K562 (cell line): Measurements from ENCODE around the gene KCNH8. TPM values are rescaled to one million over a fixed set of nuclear protein-coding genes. Genes with fewer than 3 reads are reported as not detected.

Experiments
- ATAC-seq: fragments of 200-7000 bp; cut with Tn5 transposase; 3 replicates; pipeline ENCODE4 v1.9.1; 2020; ENCODE audit warnings: moderate library complexity
- BruUV-seq: library from RNA; stranded (reverse); fragments of 400-500 nt; replicated peaks from 2 replicates; lab custom pipeline; 2021; lab: Mats Ljungman, UMichigan
- CTCF ChIA-PET: fragments of 300-600 bp; formaldehyde crosslinking; extraction: SDS; loops from one replicate; lab custom pipeline; 2021; ENCODE audit warnings: low intra/inter-chr PET ratio; lab: Yijun Ruan, JAX
- POLR2A ChIA-PET: fragments of 300-600, 350-650 bp; sonication (Branson Sonifier 250); formaldehyde crosslinking; extraction: SDS; loops from one replicate; lab custom pipeline; 2021; ENCODE audit warnings: antibody characterized with exemption, inconsistent platforms; lab: Yijun Ruan, JAX
- DNase-seq, 4 experiments: peaks; one replicate each; pipeline versions ENCODE4 v3.0.0 to v3.0.0-alpha.2; 2011 to 2018; ENCODE audit warnings: low spot score in 3 of 4, mixed read lengths in 3 of 4; ENCODE audit errors: extremely low read depth in 1 of 4
- FAIRE-seq: peaks from 2 replicates; lab custom pipeline; 2011; peaks lifted over from hg19 to GRCh38; lab: Jason Lieb, UNC
- H2AFZ ChIP-seq: 2 replicates; pipeline ENCODE4 v1.6.0; 2011; ENCODE audit warnings: low read depth, low read length, control low read depth, inconsistent platforms
- H3K27ac ChIP-seq: fragments of 200-600 bp; 3 replicates; pipeline ENCODE4 v1.8.0; 2011; ENCODE audit warnings: low read depth, mild to moderate bottlenecking, control low read depth, inconsistent platforms, low read length, moderate library complexity, mixed read lengths; ENCODE audit errors: extremely low read depth
- H3K27me3 ChIP-seq, 2 experiments: fragments of 300-600 bp in 1 of 2; 2 replicates in 1 of 2; 3 replicates in 1 of 2; pipeline versions ENCODE4 v1.6.0 to v1.8.0; 2011; ENCODE audit warnings: inconsistent platforms in 2 of 2, low read length in 2 of 2, mild to moderate bottlenecking in 1 of 2, mixed read lengths in 1 of 2, moderate library complexity in 1 of 2; ENCODE audit not compliant: control insufficient read depth in 2 of 2, insufficient read depth in 2 of 2
- H3K36me3 ChIP-seq: fragments of 300-600 bp; 3 replicates; pipeline ENCODE4 v1.8.0; 2011; ENCODE audit warnings: mild to moderate bottlenecking, low read length, inconsistent platforms; ENCODE audit not compliant: control insufficient read depth, insufficient read depth
- H3K4me1 ChIP-seq, 2 experiments: fragments of 200-600 bp in 1 of 2; replicated peaks in 1 of 2; 2 replicates in 1 of 2; 3 replicates in 1 of 2; pipeline versions ENCODE4 v1.5.1 to v1.8.0; 2011; ENCODE audit warnings: inconsistent platforms in 2 of 2, low read length in 2 of 2, mild to moderate bottlenecking in 1 of 2, mixed read lengths in 1 of 2, moderate library complexity in 1 of 2; ENCODE audit not compliant: control insufficient read depth in 2 of 2, insufficient read depth in 2 of 2
- H3K4me2 ChIP-seq: 2 replicates; pipeline ENCODE4 v1.6.1; 2011; ENCODE audit warnings: low read length, control low read depth, inconsistent platforms, mixed read lengths; ENCODE audit not compliant: insufficient read depth
- H3K4me3 ChIP-seq: fragments of 200-600 bp; sonication (generic), shearing (Covaris generic); 2 replicates; pipeline ENCODE4 v1.5.1; 2016; ENCODE audit warnings: control low read depth, inconsistent platforms
- H3K79me2 ChIP-seq: fragments of 200-600 bp; 3 replicates; pipeline ENCODE4 v1.8.0; 2011; ENCODE audit warnings: low read length, inconsistent platforms; ENCODE audit not compliant: control insufficient read depth, insufficient read depth
- H3K9ac ChIP-seq, 2 experiments: 2 replicates each; pipeline versions ENCODE4 v1.6.0 to v1.6.1; 2011; ENCODE audit warnings: low read depth in 2 of 2, low read length in 2 of 2, control low read depth in 1 of 2, inconsistent platforms in 1 of 2, mild to moderate bottlenecking in 1 of 2, mixed read lengths in 1 of 2; ENCODE audit not compliant: insufficient read depth in 1 of 2
- H3K9me1 ChIP-seq: one replicate; pipeline ENCODE4 v1.6.0; 2011; ENCODE audit warnings: inconsistent platforms, mild to moderate bottlenecking, low read length, moderate library complexity; ENCODE audit not compliant: control insufficient read depth, insufficient read depth
- H3K9me3 ChIP-seq: replicated peaks from 2 replicates; pipeline ENCODE4 v1.5.1; 2011; ENCODE audit warnings: low read depth, low read length, inconsistent platforms; ENCODE audit not compliant: control insufficient read depth, insufficient read depth
- H4K20me1 ChIP-seq: replicated peaks from 2 replicates; pipeline ENCODE4 v1.6.1; 2011; ENCODE audit warnings: low read length, inconsistent platforms, mixed read lengths; ENCODE audit not compliant: control insufficient read depth, insufficient read depth
- BRD4 ChIP-seq: fragments of 200-600 bp; sonication (generic); IDR thresholded peaks from 2 replicates; pipeline ENCODE4 v1.6.1; 2017; ENCODE audit warnings: inconsistent platforms
- MIER1 ChIP-seq: fragments of 450-650 bp; IDR thresholded peaks from 2 replicates; pipeline ENCODE4 v1.6.1; 2016; ENCODE audit warnings: antibody characterized with exemption, mild to moderate bottlenecking, low read depth
- PHF21A ChIP-seq: fragments of 450-650 bp; IDR thresholded peaks from 2 replicates; pipeline ENCODE4 v1.6.1; 2017; ENCODE audit warnings: low read depth, borderline replicate concordance
- PHTF2 ChIP-seq: fragments of 250-450 bp; sonication (Bioruptor Pico); IDR thresholded peaks from 2 replicates; pipeline ENCODE4 v1.5.0; 2021; ENCODE audit warnings: mild to moderate bottlenecking
- SPI1 ChIP-seq: IDR thresholded peaks from 2 replicates; pipeline ENCODE4 v1.6.1; 2011; ENCODE audit warnings: low read depth, low read length, control low read depth, borderline replicate concordance
- YBX1 ChIP-seq: fragments of 450-650 bp; IDR thresholded peaks from 2 replicates; pipeline ENCODE4 v1.7.1; 2016; ENCODE audit warnings: mild to moderate bottlenecking
- WGBS: fragments of 100-300 bp; shearing (Covaris generic); methylation state at CpG from one replicate; pipeline ENCODE4 v1.1.6; 2016; ENCODE audit warnings: low coverage, mixed read lengths; ENCODE audit not compliant: insufficient coverage; ENCODE audit errors: missing lambda C conversion rate; 5-methylcytosine and 5-hydroxymethylcytosine counted together
- in situ Hi-C: fragments of 300-500 bp; cut with MboI; formaldehyde crosslinking; loops from 4 replicates; pipeline ENCODE4 v1.15.0; 2018; ENCODE audit warnings: inconsistent platforms, mixed read lengths
- intact Hi-C: fragments of 100-400 bp; cut with micrococcal nuclease; formaldehyde crosslinking; loops from 2 replicates; pipeline ENCODE4 v1.14.2; 2022
- polyA plus RNA-seq, 8 experiments: library from polyadenylated mRNA; depleted of rRNA in 4 of 8; stranded (reverse) in 5 of 8; unstranded in 3 of 8; fragments of >200 nt; fragmentation: Nextera tagmentation in 2 of 8; fragmentation: Illumina TruSeq in 1 of 8; extraction: Ambion mirVana in 2 of 8; extraction: Trizol in 1 of 8; gene quantifications; 2 replicates each; pipeline versions ENCODE4 v1.2.1 to v1.2.3, GENCODE V29; 2011 to 2014; ENCODE audit warnings: inconsistent platforms in 1 of 8, missing spikeins in 1 of 8
- total RNA-seq, 7 experiments: library from RNA; depleted of rRNA in 6 of 7; stranded (reverse); fragments of >200 nt in 6 of 7; fragmentation: Illumina TruSeq in 2 of 7; extraction: Trizol in 2 of 7; gene quantifications; 2 replicates each; pipeline versions ENCODE4 v1.2.1 to v1.2.3, GENCODE V29; 2011 to 2021; ENCODE audit warnings: low replicate concordance in 1 of 7
- TF ChIP-seq, protein P1 (sequence below): sonication (generic); formaldehyde crosslinking; IDR thresholded peaks from 2 replicates; pipeline ENCODE4 v1.8.1; 2023; ENCODE audit warnings: mild to moderate bottlenecking, missing genetic modification reagents
- TF ChIP-seq, protein P2 (sequence below): IDR thresholded peaks from 2 replicates; pipeline ENCODE4 v1.6.1; 2011; ENCODE audit not compliant: insufficient read length; ENCODE audit errors: extremely low read depth

The KCNH8 gene
- total and polyA plus RNA-seq, 9 of the 15 experiments (the other 6 are each of a cell fraction or from before 2014, with no cell fraction given), result 0.02 to 0.08 (median 0.04) TPM; not detected in 6

DNA sequence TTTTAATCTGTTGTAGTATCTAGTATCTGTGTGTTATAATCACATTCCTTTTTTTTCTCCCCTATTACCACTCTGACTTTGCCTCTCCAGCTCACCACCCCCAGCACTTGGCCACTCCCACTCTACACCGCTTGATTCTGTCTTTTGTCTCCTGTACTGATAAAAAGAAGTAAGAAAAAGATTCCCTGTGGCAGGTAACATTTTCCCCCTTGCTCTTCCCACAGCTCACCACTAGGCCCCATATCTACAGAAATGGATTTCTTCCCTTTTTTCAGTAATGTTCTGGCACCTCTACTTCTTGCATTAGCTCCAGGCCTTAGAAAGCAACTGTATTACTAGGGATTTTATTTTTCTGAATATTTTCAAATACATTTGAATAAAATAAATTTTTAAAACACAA lies 25.6 kb downstream of the KCNH8 start:
- no peaks in the 10 kb centered on the region for H3K36me3 ChIP-seq
- TF ChIP-seq YBX1 (no peak), MIER1 (no peak), PHF21A (no peak), BRD4 (no peak), PHTF2 (CRISPR knock-in tag) (no peak), SPI1 (no peak)
- TF ChIP-seq, protein P1, sequence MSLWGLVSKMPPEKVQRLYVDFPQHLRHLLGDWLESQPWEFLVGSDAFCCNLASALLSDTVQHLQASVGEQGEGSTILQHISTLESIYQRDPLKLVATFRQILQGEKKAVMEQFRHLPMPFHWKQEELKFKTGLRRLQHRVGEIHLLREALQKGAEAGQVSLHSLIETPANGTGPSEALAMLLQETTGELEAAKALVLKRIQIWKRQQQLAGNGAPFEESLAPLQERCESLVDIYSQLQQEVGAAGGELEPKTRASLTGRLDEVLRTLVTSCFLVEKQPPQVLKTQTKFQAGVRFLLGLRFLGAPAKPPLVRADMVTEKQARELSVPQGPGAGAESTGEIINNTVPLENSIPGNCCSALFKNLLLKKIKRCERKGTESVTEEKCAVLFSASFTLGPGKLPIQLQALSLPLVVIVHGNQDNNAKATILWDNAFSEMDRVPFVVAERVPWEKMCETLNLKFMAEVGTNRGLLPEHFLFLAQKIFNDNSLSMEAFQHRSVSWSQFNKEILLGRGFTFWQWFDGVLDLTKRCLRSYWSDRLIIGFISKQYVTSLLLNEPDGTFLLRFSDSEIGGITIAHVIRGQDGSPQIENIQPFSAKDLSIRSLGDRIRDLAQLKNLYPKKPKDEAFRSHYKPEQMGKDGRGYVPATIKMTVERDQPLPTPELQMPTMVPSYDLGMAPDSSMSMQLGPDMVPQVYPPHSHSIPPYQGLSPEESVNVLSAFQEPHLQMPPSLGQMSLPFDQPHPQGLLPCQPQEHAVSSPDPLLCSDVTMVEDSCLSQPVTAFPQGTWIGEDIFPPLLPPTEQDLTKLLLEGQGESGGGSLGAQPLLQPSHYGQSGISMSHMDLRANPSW, result no peak
- TF ChIP-seq, protein P2, sequence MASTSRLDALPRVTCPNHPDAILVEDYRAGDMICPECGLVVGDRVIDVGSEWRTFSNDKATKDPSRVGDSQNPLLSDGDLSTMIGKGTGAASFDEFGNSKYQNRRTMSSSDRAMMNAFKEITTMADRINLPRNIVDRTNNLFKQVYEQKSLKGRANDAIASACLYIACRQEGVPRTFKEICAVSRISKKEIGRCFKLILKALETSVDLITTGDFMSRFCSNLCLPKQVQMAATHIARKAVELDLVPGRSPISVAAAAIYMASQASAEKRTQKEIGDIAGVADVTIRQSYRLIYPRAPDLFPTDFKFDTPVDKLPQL, result no peak
- TF ChIP-seq, all 486 proteins: peak for 0
- in situ Hi-C loops (no loop called here), intact Hi-C loops (no loop called here)
- no peak overlapping the region for H3K9ac ChIP-seq
- 8% methylated on average over 1 of the region's 1 CpG for WGBS
- no peak for ATAC-seq
- ChIA-PET CTCF (no interaction called here), POLR2A (no interaction called here)
- H4K20me1 ChIP-seq, result no peaks in the 10 kb centered on the region
- H3K9me1 ChIP-seq, result no peaks in the 10 kb centered on the region
- no peaks in the 10 kb centered on the region for H3K4me1 ChIP-seq
- no peak overlapping the region for H3K4me2 ChIP-seq
- no peaks in the 10 kb centered on the region; the same call in 1 of the 2 replicates for H3K9me3 ChIP-seq
- no peak for DNase-seq
- H3K27ac ChIP-seq, result no peak overlapping the region
- no peak for FAIRE-seq
- BruUV-seq, result no TSS peak
- H3K4me3 ChIP-seq, result no peak overlapping the region
- H2AFZ ChIP-seq, result no peak overlapping the region
- no peaks in the 10 kb centered on the region for H3K27me3 ChIP-seq
- no peaks in the 10 kb centered on the region for H3K79me2 ChIP-seq
